Lung (tissue), 12 donors: ENCODE results near the gene TBX1. TPM values are rescaled to one million over a fixed set of nuclear protein-coding genes. Genes with fewer than 3 reads are reported as not detected.
"Not testable (repeated sequence)": the region's sequence is repeated elsewhere in the genome, so short reads cannot be mapped to it uniquely, and the experiment has no call there.

ENCODE experiments used
- ATAC-seq: fragments of 200-7000 bp; cut with Tn5 transposase; one replicate; pipeline ENCODE4 v1.9.1; 2020; ENCODE audit warnings: moderate number of reproducible peaks; ENCODE audit not compliant: insufficient read depth, low FRiP score
- DNase-seq, 3 donors: peaks; one replicate each; pipeline ENCODE4 v3.0.0-alpha.2; 2013 to 2017
- H3K27ac ChIP-seq, 2 donors: one replicate each; pipeline ENCODE4 v1.5.1; 2013; ENCODE audit warnings: mild to moderate bottlenecking in 2 of 2, moderate library complexity in 2 of 2, control low read depth in 1 of 2, inconsistent platforms in 1 of 2, low read depth in 1 of 2, low read length in 1 of 2
- H3K27me3 ChIP-seq, 3 donors: one replicate each; pipeline ENCODE4 v1.5.1; 2013; ENCODE audit warnings: low read length in 2 of 3; ENCODE audit not compliant: control insufficient read depth in 3 of 3, insufficient read depth in 3 of 3
- H3K36me3 ChIP-seq, 4 donors: one replicate each; pipeline ENCODE4 v1.5.1; 2013; ENCODE audit warnings: low read length in 4 of 4, mild to moderate bottlenecking in 1 of 4, moderate library complexity in 1 of 4; ENCODE audit not compliant: control insufficient read depth in 4 of 4, insufficient read depth in 4 of 4
- H3K4me1 ChIP-seq, 5 donors: one replicate each; pipeline ENCODE4 v1.5.1; 2013; ENCODE audit warnings: low read length in 5 of 5, mild to moderate bottlenecking in 2 of 5, moderate library complexity in 1 of 5; ENCODE audit not compliant: control insufficient read depth in 5 of 5, insufficient read depth in 5 of 5
- H3K4me3 ChIP-seq: one replicate; pipeline ENCODE4 v1.5.1; 2013; ENCODE audit warnings: mild to moderate bottlenecking, control low read depth, moderate library complexity
- H3K9ac ChIP-seq, 2 donors: one replicate each; pipeline ENCODE4 v1.5.1; 2013; ENCODE audit warnings: low read length in 2 of 2, control low read depth in 1 of 2; ENCODE audit not compliant: insufficient read depth in 1 of 2
- H3K9me3 ChIP-seq, 4 donors: one replicate each; pipeline ENCODE4 v1.5.1; 2013; ENCODE audit warnings: low read length in 3 of 4, mild to moderate bottlenecking in 1 of 4, moderate library complexity in 1 of 4; ENCODE audit not compliant: control insufficient read depth in 4 of 4, insufficient read depth in 3 of 4
- whole genome bisulfite sequencing, 2 donors: extraction: QIAGEN DNeasy Blood & Tissue Kit; methylation state at CpG; one replicate each; pipeline ENCODE4 v1.1.7; 2013; 5-methylcytosine and 5-hydroxymethylcytosine counted together
- polyA plus RNA-seq, 2 donors: library from polyadenylated mRNA; stranded (reverse); fragments of 200-250 nt; gene quantifications; one replicate each; pipeline ENCODE4 v1.2.1, GENCODE V29; 2013
- total RNA-seq, 2 donors: library from RNA; depleted of rRNA in 1 of 2; stranded (reverse); fragments of >200 nt in 1 of 2; gene quantifications; one replicate each; pipeline ENCODE4 v1.2.1, GENCODE V29; 2014 to 2021
- TF ChIP-seq, protein P1 (sequence below): IDR thresholded peaks from 2 replicates; pipeline ENCODE4 v1.5.1; 2012; ENCODE audit warnings: mild to moderate bottlenecking; ENCODE audit errors: control extremely low read depth, extremely low read depth
- donor health status: control.
- donor health status: control.
- donor health status: Bipolar disorder and iron deficiency.
- donor health status: healthy.
- donor health status: DM: yes; HTN: yes; CAD: no.

TBX1 gene
- total and polyA plus RNA-seq, 4 donors, result 2.3 to 19.3 (median 4.5) TPM

DNA sequence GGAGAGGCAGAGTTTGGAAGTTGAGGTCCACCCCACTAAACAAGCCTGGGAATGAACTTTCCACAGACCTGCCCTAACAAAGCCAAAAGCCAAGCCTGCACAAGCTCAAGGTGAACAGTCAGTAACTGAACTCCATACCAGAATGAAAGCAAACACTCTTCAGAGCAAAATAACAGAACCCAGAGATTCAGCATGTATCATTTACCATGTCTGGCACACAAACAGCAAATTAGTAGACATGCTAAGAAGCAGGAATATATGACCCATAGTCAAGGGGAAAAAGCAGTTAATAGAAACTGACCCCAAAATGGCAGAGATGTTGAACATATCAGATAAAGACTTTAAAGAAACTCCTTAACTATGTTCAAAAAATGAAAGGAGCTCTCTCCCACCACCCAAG is 31.3 kb downstream of the TBX1 start:
- no peak overlapping the region for H3K9ac ChIP-seq
- H3K36me3 ChIP-seq, result peaks cover 0 to 4% (median 0%) of the 10 kb centered on the region in 4 donors
- ATAC-seq, result no peak
- TF ChIP-seq, protein P1, sequence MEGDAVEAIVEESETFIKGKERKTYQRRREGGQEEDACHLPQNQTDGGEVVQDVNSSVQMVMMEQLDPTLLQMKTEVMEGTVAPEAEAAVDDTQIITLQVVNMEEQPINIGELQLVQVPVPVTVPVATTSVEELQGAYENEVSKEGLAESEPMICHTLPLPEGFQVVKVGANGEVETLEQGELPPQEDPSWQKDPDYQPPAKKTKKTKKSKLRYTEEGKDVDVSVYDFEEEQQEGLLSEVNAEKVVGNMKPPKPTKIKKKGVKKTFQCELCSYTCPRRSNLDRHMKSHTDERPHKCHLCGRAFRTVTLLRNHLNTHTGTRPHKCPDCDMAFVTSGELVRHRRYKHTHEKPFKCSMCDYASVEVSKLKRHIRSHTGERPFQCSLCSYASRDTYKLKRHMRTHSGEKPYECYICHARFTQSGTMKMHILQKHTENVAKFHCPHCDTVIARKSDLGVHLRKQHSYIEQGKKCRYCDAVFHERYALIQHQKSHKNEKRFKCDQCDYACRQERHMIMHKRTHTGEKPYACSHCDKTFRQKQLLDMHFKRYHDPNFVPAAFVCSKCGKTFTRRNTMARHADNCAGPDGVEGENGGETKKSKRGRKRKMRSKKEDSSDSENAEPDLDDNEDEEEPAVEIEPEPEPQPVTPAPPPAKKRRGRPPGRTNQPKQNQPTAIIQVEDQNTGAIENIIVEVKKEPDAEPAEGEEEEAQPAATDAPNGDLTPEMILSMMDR, result no peak
- DNase-seq, result no peak
- no peaks in the 10 kb centered on the region for H3K4me1 ChIP-seq
- H3K27me3 ChIP-seq, result no peaks in the 10 kb centered on the region
- no peak overlapping the region for H3K27ac ChIP-seq
- no peak overlapping the region for H3K4me3 ChIP-seq
- peaks cover 0 to 6% (median 2%) of the 10 kb centered on the region in 4 donors for H3K9me3 ChIP-seq

DNA sequence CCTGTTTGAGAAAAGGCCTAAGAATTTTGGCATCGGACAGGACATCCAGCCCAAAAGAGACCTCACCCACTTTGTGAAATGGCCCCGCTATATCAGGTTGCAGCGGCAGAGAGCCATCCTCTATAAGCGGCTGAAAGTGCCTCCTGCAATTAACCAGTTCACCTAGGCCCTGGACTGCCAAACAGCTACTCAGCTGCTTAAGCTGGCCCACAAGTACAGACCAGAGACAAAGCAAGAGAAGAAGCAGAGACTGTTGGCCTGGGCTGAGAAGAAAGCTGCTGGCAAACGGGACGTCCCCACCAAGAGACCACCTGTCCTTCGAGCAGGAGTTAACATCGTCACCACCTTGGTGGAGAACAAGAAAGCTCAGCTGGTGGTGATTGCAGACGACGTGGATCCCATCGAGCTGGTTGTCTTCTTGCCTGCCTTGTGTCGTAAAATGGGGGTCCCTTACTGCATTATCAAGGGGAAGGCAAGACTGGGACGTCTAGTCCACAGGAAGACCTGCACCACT is 31.9 kb downstream of the TBX1 start:
- ATAC-seq, H3K9ac ChIP-seq, DNase-seq, H3K27me3 ChIP-seq, H3K4me3 ChIP-seq, H3K36me3 ChIP-seq, H3K27ac ChIP-seq, H3K9me3 ChIP-seq, H3K4me1 ChIP-seq: not testable (repeated sequence)
- WGBS, 2 donors, result 95 to 97% methylated on average over 13 of the region's 13 CpGs

DNA sequence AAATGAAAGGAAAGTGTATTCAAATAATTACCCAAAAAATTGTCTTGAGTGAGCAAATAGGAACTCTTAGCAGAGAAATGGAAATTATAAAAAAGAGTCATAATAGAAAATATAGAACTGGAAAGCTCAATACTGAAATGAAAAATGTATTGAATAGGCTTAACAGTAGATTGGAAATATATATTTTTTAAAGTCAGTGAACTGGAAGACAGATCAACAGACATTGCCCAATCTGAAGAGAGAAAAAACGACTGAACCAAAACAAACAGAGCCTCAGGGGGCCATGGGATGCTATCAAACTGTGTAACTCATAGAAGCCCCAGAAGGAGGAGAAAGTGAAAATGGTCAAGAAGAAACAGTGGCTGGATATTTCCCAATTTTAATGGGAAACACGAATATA is 32.6 kb downstream of the TBX1 start:
- ATAC-seq (no peak), DNase-seq (no peak)
- Histone ChIP-seq H3K4me1 (no peaks in the 10 kb centered on the region), H3K4me3 (no peak overlapping the region), H3K27ac (no peak overlapping the region), H3K9ac (no peak overlapping the region), H3K36me3 (peaks cover 0 to 4% (median 0%) of the 10 kb centered on the region in 4 donors), H3K27me3 (no peaks in the 10 kb centered on the region), H3K9me3 (peaks cover 0 to 6% (median 2%) of the 10 kb centered on the region in 4 donors)
- TF ChIP-seq, protein P1, result no peak
- WGBS, 2 donors, result 72 to 81% methylated on average over 2 of the region's 2 CpGs

DNA sequence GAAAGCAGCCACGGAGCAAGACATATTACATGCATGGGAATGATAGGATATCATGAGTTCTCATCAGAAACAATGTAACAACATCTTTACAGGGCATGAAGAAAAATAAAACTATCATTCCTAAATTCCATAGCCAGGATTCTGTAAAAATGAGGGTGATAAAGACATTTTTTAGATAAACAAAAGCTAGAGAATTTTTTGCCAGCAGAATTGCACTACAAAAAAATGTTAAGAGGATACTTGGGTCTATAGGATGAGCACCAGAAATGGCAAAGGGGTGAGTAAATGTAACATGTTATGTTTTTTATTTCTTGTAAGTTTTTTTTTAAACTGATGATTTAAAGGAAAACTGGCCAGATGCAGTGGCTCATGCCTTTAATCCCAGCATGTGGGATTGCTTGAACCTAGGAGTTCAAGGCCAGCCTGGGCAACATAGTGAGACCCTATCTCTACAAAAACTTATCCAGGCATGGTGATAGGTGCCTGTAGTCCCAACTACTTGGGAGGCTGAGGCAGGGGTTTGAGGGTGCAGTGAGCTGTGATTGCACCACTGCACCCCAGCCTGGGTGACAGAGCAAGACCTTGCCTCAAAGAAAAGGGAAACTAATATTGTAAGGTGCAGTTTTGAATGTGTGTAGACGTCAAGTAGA is 33.2 kb downstream of the TBX1 start:
- H3K4me3 ChIP-seq, result no peak overlapping the region
- H3K9me3 ChIP-seq, result peaks cover 0 to 6% (median 2%) of the 10 kb centered on the region in 4 donors
- no peak for DNase-seq
- H3K4me1 ChIP-seq, result no peaks in the 10 kb centered on the region
- TF ChIP-seq, protein P1, result no peak
- H3K27me3 ChIP-seq, result no peaks in the 10 kb centered on the region
- no peaks in the 10 kb centered on the region for H3K36me3 ChIP-seq
- WGBS, 2 donors, result 80 to 84% methylated on average over 2 of the region's 2 CpGs
- no peak for ATAC-seq
- no peak overlapping the region for H3K9ac ChIP-seq
- no peak overlapping the region for H3K27ac ChIP-seq
